OCI-LY1 (cell line): ENCODE measurements around the gene HDLBP.

Experiments
- H2AFZ ChIP-seq: fragments of 200-600 bp; sonication (generic), shearing (Covaris generic); 2 replicates; pipeline ENCODE4 v1.6.0; 2014; ENCODE audit warnings: antibody characterized with exemption, mild to moderate bottlenecking, low read length
- H3F3A ChIP-seq: fragments of 200-600 bp; sonication (generic), shearing (Covaris generic); 2 replicates; pipeline ENCODE4 v1.6.0; 2014; ENCODE audit warnings: mild to moderate bottlenecking, antibody characterized with exemption, low read length, moderate library complexity; ENCODE audit not compliant: insufficient read depth
- H3K27ac ChIP-seq: fragments of 200-600 bp; sonication (generic); 2 replicates; pipeline ENCODE4 v1.5.1; 2014; ENCODE audit warnings: low read length, mixed run types, mild to moderate bottlenecking, low read depth; ENCODE audit not compliant: poor library complexity, severe bottlenecking
- H3K27me3 ChIP-seq: fragments of 200-600 bp; sonication (generic); 2 replicates; pipeline ENCODE4 v1.6.0; 2014; ENCODE audit warnings: antibody characterized with exemption, mild to moderate bottlenecking, low read length, moderate library complexity; ENCODE audit not compliant: insufficient read depth
- H3K36me3 ChIP-seq: fragments of 200-600 bp; sonication (generic); 2 replicates; pipeline ENCODE4 v1.6.1; 2014; ENCODE audit warnings: mild to moderate bottlenecking, antibody characterized with exemption, low read length, moderate library complexity, mixed read lengths; ENCODE audit not compliant: insufficient read depth
- H3K4me1 ChIP-seq: fragments of 200-600 bp; sonication (generic); 2 replicates; pipeline ENCODE4 v1.5.1; 2014; ENCODE audit warnings: mild to moderate bottlenecking, low read length, moderate library complexity; ENCODE audit not compliant: insufficient read depth, severe bottlenecking
- H3K4me2 ChIP-seq: fragments of 200-600 bp; sonication (generic), shearing (Covaris generic); 2 replicates; pipeline ENCODE4 v1.6.1; 2014; ENCODE audit warnings: low read length
- H3K4me3 ChIP-seq: fragments of 200-600 bp; sonication (generic); 2 replicates; pipeline ENCODE4 v1.5.1; 2014; ENCODE audit warnings: low read length, low read depth, mild to moderate bottlenecking, mixed read lengths; ENCODE audit not compliant: poor library complexity, severe bottlenecking
- H3K79me2 ChIP-seq: fragments of 200-600 bp; shearing (Covaris generic); 2 replicates; pipeline ENCODE4 v1.6.1; 2016; ENCODE audit warnings: mixed run types, low read length, mixed read lengths; ENCODE audit not compliant: insufficient read depth
- H3K9ac ChIP-seq: fragments of 200-600 bp; sonication (generic), shearing (Covaris generic); 2 replicates; pipeline ENCODE4 v1.6.1; 2014; ENCODE audit warnings: mild to moderate bottlenecking, low read length, mixed read lengths
- H3K9me2 ChIP-seq: fragments of 200-600 bp; sonication (generic), shearing (Covaris generic); 2 replicates; pipeline ENCODE4 v1.6.1; 2014; ENCODE audit warnings: low read depth, mild to moderate bottlenecking, low read length, mixed read lengths
- H3K9me3 ChIP-seq: fragments of 200-600 bp; shearing (Covaris generic); 2 replicates; pipeline ENCODE4 v1.6.1; 2014; ENCODE audit warnings: low read length, mixed read lengths
- H4K20me1 ChIP-seq: fragments of 200-600 bp; sonication (generic), shearing (Covaris generic); 2 replicates; pipeline ENCODE4 v1.6.0; 2016; ENCODE audit warnings: mild to moderate bottlenecking, low read length; ENCODE audit not compliant: insufficient read depth
- EZH2 ChIP-seq: fragments of 200-600 bp; sonication (generic), shearing (Covaris generic); IDR thresholded peaks from 2 replicates; pipeline ENCODE4 v1.8.0; 2017; ENCODE audit warnings: borderline replicate concordance, mixed run types, mild to moderate bottlenecking, antibody characterized with exemption, low read length, moderate library complexity, mixed read lengths
- TF ChIP-seq, protein P1 (sequence below): fragments of 200-600 bp; sonication (generic), shearing (Covaris generic); IDR thresholded peaks from 2 replicates; pipeline ENCODE4 v1.5.1; 2017; ENCODE audit warnings: mild to moderate bottlenecking, antibody characterized with exemption, low read length, moderate library complexity, mixed read lengths

The HDLBP gene

GRCh38 chr2:241240320-241241004 lies 75.0 kb downstream of the HDLBP start:
- Histone ChIP-seq H3K9me2 (no peaks in the 10 kb centered on the region), H4K20me1 (no peaks in the 10 kb centered on the region), H3K36me3 (peaks cover 87% of the 10 kb centered on the region), H3K9ac (no peak overlapping the region), H3K4me2 (no peak overlapping the region), H3F3A (no peaks in the 10 kb centered on the region), H3K27me3 (no peaks in the 10 kb centered on the region), H3K27ac (no peak overlapping the region), H3K4me3 (no peak overlapping the region), H3K4me1 (no peaks in the 10 kb centered on the region), H2AFZ (no peak overlapping the region), H3K9me3 (no peaks in the 10 kb centered on the region), H3K79me2 (no peaks in the 10 kb centered on the region)
- TF ChIP-seq EZH2 = no peak

GRCh38 chr2:241239552-241240202 lies 75.8 kb downstream of the HDLBP start:
- TF ChIP-seq, protein P1, sequence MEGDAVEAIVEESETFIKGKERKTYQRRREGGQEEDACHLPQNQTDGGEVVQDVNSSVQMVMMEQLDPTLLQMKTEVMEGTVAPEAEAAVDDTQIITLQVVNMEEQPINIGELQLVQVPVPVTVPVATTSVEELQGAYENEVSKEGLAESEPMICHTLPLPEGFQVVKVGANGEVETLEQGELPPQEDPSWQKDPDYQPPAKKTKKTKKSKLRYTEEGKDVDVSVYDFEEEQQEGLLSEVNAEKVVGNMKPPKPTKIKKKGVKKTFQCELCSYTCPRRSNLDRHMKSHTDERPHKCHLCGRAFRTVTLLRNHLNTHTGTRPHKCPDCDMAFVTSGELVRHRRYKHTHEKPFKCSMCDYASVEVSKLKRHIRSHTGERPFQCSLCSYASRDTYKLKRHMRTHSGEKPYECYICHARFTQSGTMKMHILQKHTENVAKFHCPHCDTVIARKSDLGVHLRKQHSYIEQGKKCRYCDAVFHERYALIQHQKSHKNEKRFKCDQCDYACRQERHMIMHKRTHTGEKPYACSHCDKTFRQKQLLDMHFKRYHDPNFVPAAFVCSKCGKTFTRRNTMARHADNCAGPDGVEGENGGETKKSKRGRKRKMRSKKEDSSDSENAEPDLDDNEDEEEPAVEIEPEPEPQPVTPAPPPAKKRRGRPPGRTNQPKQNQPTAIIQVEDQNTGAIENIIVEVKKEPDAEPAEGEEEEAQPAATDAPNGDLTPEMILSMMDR = no peak
- TF ChIP-seq EZH2 = no peak
- no peaks in the 10 kb centered on the region for H3K9me3 ChIP-seq
- no peaks in the 10 kb centered on the region for H4K20me1 ChIP-seq
- no peak overlapping the region for H3K4me2 ChIP-seq
- H3K9me2 ChIP-seq = no peaks in the 10 kb centered on the region
- H3K79me2 ChIP-seq = no peaks in the 10 kb centered on the region
- H3K4me1 ChIP-seq = no peaks in the 10 kb centered on the region
- peaks cover 94% of the 10 kb centered on the region for H3K36me3 ChIP-seq
- H3K27ac ChIP-seq = no peak overlapping the region
- H3K4me3 ChIP-seq = no peak overlapping the region
- H3K27me3 ChIP-seq = no peaks in the 10 kb centered on the region
- H3F3A ChIP-seq = no peaks in the 10 kb centered on the region
- no peak overlapping the region for H3K9ac ChIP-seq
- no peak overlapping the region for H2AFZ ChIP-seq

- no peak overlapping the region for H2AFZ ChIP-seq
- H3K9me2 ChIP-seq = no peaks in the 10 kb centered on the region
- no peak overlapping the region for H3K4me2 ChIP-seq
- no peak overlapping the region for H3K27ac ChIP-seq
- no peaks in the 10 kb centered on the region for H3K4me1 ChIP-seq
- H3K36me3 ChIP-seq = peaks cover 95% of the 10 kb centered on the region
- H4K20me1 ChIP-seq = no peaks in the 10 kb centered on the region
- H3K9ac ChIP-seq = no peak overlapping the region
- no peaks in the 10 kb centered on the region for H3F3A ChIP-seq
- no peaks in the 10 kb centered on the region for H3K79me2 ChIP-seq
- no peaks in the 10 kb centered on the region for H3K9me3 ChIP-seq
- no peak overlapping the region for H3K4me3 ChIP-seq
- TF ChIP-seq, protein P1 = no peak
- TF ChIP-seq EZH2 = no peak
- no peaks in the 10 kb centered on the region for H3K27me3 ChIP-seq
Measured at GRCh38 chr2:241238693-241239198, 76.7 kb downstream of the HDLBP start.
